ENCODE measurements around the gene CEL.

DNA sequence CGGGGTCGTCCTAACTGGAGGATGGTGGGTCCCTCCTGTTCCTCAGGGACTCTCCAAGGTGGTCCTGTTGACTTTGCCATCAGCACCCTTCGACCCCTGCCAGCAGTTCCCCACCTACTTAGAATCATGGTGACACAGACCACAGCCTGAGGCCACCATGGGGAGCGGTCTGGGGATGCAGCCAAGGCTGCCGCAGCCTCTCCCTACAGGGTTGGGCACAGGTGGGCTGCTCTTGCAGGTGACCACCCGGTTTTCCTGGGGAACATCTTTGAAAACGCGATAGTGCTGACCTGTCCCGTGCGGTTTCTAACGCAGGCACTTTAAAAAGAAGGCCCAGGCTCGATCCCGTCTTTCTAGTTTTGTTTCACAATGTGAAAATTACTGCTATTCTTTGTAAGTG lies 12.7 kb upstream of the CEL start:
- TF ChIP-seq, protein P1, sequence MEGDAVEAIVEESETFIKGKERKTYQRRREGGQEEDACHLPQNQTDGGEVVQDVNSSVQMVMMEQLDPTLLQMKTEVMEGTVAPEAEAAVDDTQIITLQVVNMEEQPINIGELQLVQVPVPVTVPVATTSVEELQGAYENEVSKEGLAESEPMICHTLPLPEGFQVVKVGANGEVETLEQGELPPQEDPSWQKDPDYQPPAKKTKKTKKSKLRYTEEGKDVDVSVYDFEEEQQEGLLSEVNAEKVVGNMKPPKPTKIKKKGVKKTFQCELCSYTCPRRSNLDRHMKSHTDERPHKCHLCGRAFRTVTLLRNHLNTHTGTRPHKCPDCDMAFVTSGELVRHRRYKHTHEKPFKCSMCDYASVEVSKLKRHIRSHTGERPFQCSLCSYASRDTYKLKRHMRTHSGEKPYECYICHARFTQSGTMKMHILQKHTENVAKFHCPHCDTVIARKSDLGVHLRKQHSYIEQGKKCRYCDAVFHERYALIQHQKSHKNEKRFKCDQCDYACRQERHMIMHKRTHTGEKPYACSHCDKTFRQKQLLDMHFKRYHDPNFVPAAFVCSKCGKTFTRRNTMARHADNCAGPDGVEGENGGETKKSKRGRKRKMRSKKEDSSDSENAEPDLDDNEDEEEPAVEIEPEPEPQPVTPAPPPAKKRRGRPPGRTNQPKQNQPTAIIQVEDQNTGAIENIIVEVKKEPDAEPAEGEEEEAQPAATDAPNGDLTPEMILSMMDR (IDR thresholded peaks at IDR 0.05) = no peak
- no peak for TF ChIP-seq POLR2A (IDR thresholded peaks at IDR 0.05)
